Vagina (tissue), 2 donors: ENCODE measurements around the gene C2orf68. TPM values are rescaled to one million over a fixed set of nuclear protein-coding genes. Genes with fewer than 3 reads are reported as not detected.

ENCODE experiments used
- DNase-seq, 2 donors: peaks; one replicate each; pipeline ENCODE4 v3.0.0-alpha.2; 2017; ENCODE audit errors: extremely low spot score in 2 of 2
- H3K27ac ChIP-seq: fragments of 200-600 bp; sonication (generic); one replicate; pipeline ENCODE4 v1.5.1; 2019
- H3K27me3 ChIP-seq: fragments of 200-600 bp; sonication (generic); one replicate; pipeline ENCODE4 v1.5.1; 2019
- H3K36me3 ChIP-seq, 2 donors: fragments of 200-600 bp; sonication (generic); one replicate each; pipeline ENCODE4 v1.5.1; 2017 to 2019
- H3K4me1 ChIP-seq: fragments of 200-600 bp; sonication (generic); one replicate; pipeline ENCODE4 v1.5.1; 2019
- H3K4me3 ChIP-seq, 2 donors: fragments of 200-600 bp; sonication (generic); 1 replicate in 1 of 2; 2 replicates in 1 of 2; pipeline ENCODE4 v1.5.1; 2016 to 2019
- H3K9me3 ChIP-seq: fragments of 200-600 bp; sonication (generic); one replicate; pipeline ENCODE4 v1.5.1; 2019
- CTCF ChIP-seq, 3 experiments: fragments of 450-650 bp in 2 of 3; fragments of 200-600 bp in 1 of 3; sonication (generic) in 1 of 3; IDR thresholded peaks; one replicate each; pipeline ENCODE4 v1.5.1; 2017 to 2019; ENCODE audit warnings: antibody characterized with exemption in 3 of 3, mild to moderate bottlenecking in 2 of 3, moderate library complexity in 2 of 3
- POLR2A ChIP-seq, 2 donors: fragments of 450-650 bp; IDR thresholded peaks; one replicate each; pipeline ENCODE4 v1.6.1; 2017; ENCODE audit warnings: antibody characterized with exemption in 2 of 2, mild to moderate bottlenecking in 2 of 2, moderate library complexity in 2 of 2
- POLR2AphosphoS5 ChIP-seq, 2 donors: sonication (generic); formaldehyde crosslinking; IDR thresholded peaks; one replicate each; pipeline ENCODE4 v1.9.0; 2017; ENCODE audit warnings: antibody characterized with exemption in 2 of 2, mild to moderate bottlenecking in 2 of 2, low read depth in 1 of 2; ENCODE audit not compliant: insufficient read depth in 1 of 2
- intact Hi-C: fragments of 100-400 bp; cut with DNase I; formaldehyde crosslinking; loops from one replicate; pipeline ENCODE4 v1.15.1; 2023
- total RNA-seq: library from RNA; depleted of rRNA; stranded (reverse); fragments of >200 nt; gene quantifications from one replicate; pipeline ENCODE4 v1.2.3, GENCODE V29; 2016

C2orf68 gene
- total RNA-seq, 1 donor from 2014 or later = 12.0 TPM

GRCh38 chr2:85656468-85656867 lies 44.6 kb upstream of the C2orf68 start:
- peaks cover 0 to 11% of the 10 kb centered on the region in 2 donors for H3K36me3 ChIP-seq
- intact Hi-C loops = no loop called here
- no peaks in the 10 kb centered on the region for H3K27me3 ChIP-seq
- no peak overlapping the region for H3K4me3 ChIP-seq
- no peak for TF ChIP-seq CTCF (IDR thresholded peaks at IDR 0.05)
- TF ChIP-seq POLR2A (IDR thresholded peaks at IDR 0.05) = no peak
- TF ChIP-seq POLR2AphosphoS5 (IDR thresholded peaks at IDR 0.05; ENCODE audit: insufficient read depth in 1 of 2, low read depth in 1 of 2) = no peak
- H3K4me1 ChIP-seq = peaks cover 3% of the 10 kb centered on the region
- no peak for DNase-seq
- no peak overlapping the region for H3K27ac ChIP-seq
- no peaks in the 10 kb centered on the region for H3K9me3 ChIP-seq

GRCh38 chr2:85655961-85656417 lies 44.1 kb upstream of the C2orf68 start:
- Histone ChIP-seq H3K27me3 (no peaks in the 10 kb centered on the region), H3K27ac (no peak overlapping the region), H3K9me3 (no peaks in the 10 kb centered on the region), H3K4me1 (no peaks in the 10 kb centered on the region), H3K4me3 (no peak overlapping the region), H3K36me3 (peaks cover 0 to 15% of the 10 kb centered on the region in 2 donors)
- intact Hi-C loops = no loop called here
- no peak for TF ChIP-seq CTCF (IDR thresholded peaks at IDR 0.05)
- no peak for TF ChIP-seq POLR2AphosphoS5 (IDR thresholded peaks at IDR 0.05; ENCODE audit: insufficient read depth in 1 of 2, low read depth in 1 of 2)
- no peak for TF ChIP-seq POLR2A (IDR thresholded peaks at IDR 0.05)
- no peak for DNase-seq

- Histone ChIP-seq H3K4me3 (no peak overlapping the region), H3K4me1 (no peaks in the 10 kb centered on the region), H3K36me3 (peaks cover 0 to 35% of the 10 kb centered on the region in 2 donors), H3K27me3 (no peaks in the 10 kb centered on the region), H3K9me3 (no peaks in the 10 kb centered on the region), H3K27ac (no peak overlapping the region)
- intact Hi-C loops = no loop called here
- DNase-seq = no peak
- no peak for TF ChIP-seq CTCF (IDR thresholded peaks at IDR 0.05)
- TF ChIP-seq POLR2A (IDR thresholded peaks at IDR 0.05) = no peak
- TF ChIP-seq POLR2AphosphoS5 (IDR thresholded peaks at IDR 0.05; ENCODE audit: insufficient read depth in 1 of 2, low read depth in 1 of 2) = no peak
These were observed 42.1 kb upstream of the C2orf68 start for GRCh38 chr2:85653996-85654395.

- Histone ChIP-seq H3K27ac (no peak overlapping the region), H3K36me3 (peaks cover 0 to 55% of the 10 kb centered on the region in 2 donors), H3K4me1 (no peaks in the 10 kb centered on the region), H3K27me3 (no peaks in the 10 kb centered on the region), H3K4me3 (no peak overlapping the region), H3K9me3 (no peaks in the 10 kb centered on the region)
- no peak for DNase-seq
- intact Hi-C loops = no loop called here
- TF ChIP-seq POLR2AphosphoS5 (IDR thresholded peaks at IDR 0.05; ENCODE audit: insufficient read depth in 1 of 2, low read depth in 1 of 2) = no peak
- TF ChIP-seq POLR2A (IDR thresholded peaks at IDR 0.05) = no peak
- no peak for TF ChIP-seq CTCF (IDR thresholded peaks at IDR 0.05)
These were observed 40.2 kb upstream of the C2orf68 start for GRCh38 chr2:85652056-85652455.

DNA sequence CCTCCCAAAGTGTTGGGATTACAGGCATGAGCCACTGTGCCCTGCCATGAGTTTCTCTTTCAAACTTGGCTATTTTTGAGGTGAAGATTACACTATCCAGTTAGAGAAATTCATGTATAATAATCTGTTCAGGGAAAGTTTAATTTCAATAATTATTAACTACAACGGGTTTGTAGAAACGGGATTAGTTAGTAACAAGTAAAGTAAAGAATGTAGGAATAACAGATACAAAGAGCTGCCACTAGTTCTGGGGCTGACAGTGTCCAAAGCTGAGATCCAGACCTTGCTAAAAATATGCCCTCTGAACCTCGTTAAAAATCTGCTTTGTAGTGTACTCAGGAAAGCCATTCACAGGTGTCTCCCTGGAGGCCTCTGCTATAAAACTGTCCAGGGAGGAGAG lies 39.2 kb upstream of the C2orf68 start:
- intact Hi-C loops = no loop called here
- H3K4me3 ChIP-seq = no peak overlapping the region
- peaks cover 0 to 63% of the 10 kb centered on the region in 2 donors for H3K36me3 ChIP-seq
- no peak for DNase-seq
- H3K4me1 ChIP-seq = no peaks in the 10 kb centered on the region
- no peaks in the 10 kb centered on the region for H3K27me3 ChIP-seq
- no peaks in the 10 kb centered on the region for H3K9me3 ChIP-seq
- H3K27ac ChIP-seq = no peak overlapping the region
- no peak for TF ChIP-seq POLR2A (IDR thresholded peaks at IDR 0.05)
- TF ChIP-seq POLR2AphosphoS5 (IDR thresholded peaks at IDR 0.05; ENCODE audit: insufficient read depth in 1 of 2, low read depth in 1 of 2) = no peak
- TF ChIP-seq CTCF (IDR thresholded peaks at IDR 0.05) = no peak
